OCI-LY7 (cell line): ENCODE results near the gene FPR1. TPM values are rescaled to one million over a fixed set of nuclear protein-coding genes. Genes with fewer than 3 reads are reported as not detected.

ENCODE experiments used
- BruUV-seq: library from RNA; stranded (reverse); fragments of 400-500 nt; replicated peaks from 2 replicates; lab custom pipeline; 2021; lab: Mats Ljungman, UMichigan
- CTCF ChIA-PET: fragments of 300-600 bp; sonication (Branson Sonifier 250); formaldehyde crosslinking; loops from one replicate; lab custom pipeline; 2022; ENCODE audit warnings: antibody characterized with exemption; ENCODE audit not compliant: unreplicated experiment; lab: Charles Lee
- POLR2A ChIA-PET: fragments of 300-600 bp; sonication (Branson Sonifier 250); formaldehyde crosslinking; loops from one replicate; lab custom pipeline; 2022; ENCODE audit warnings: antibody characterized with exemption; lab: Charles Lee
- DNase-seq: peaks from one replicate; pipeline ENCODE4 v3.0.0-alpha.2; 2015; ENCODE audit warnings: low spot score
- H2AFZ ChIP-seq: fragments of 200-600 bp; sonication (generic), shearing (Covaris generic); 2 replicates; pipeline ENCODE4 v1.6.1; 2014; ENCODE audit warnings: mild to moderate bottlenecking, antibody characterized with exemption, low read length, moderate library complexity
- H3K27ac ChIP-seq: fragments of 200-600 bp; sonication (generic); 2 replicates; pipeline ENCODE4 v1.5.1; 2014; ENCODE audit warnings: mixed run types, low read depth, mild to moderate bottlenecking, moderate library complexity, low read length, inconsistent platforms; ENCODE audit not compliant: poor library complexity, severe bottlenecking
- H3K36me3 ChIP-seq: fragments of 200-600 bp; sonication (generic); 2 replicates; pipeline ENCODE4 v1.6.1; 2014; ENCODE audit warnings: mild to moderate bottlenecking, antibody characterized with exemption, low read length, moderate library complexity, mixed read lengths; ENCODE audit not compliant: insufficient read depth
- H3K4me1 ChIP-seq: fragments of 200-600 bp; sonication (generic); 2 replicates; pipeline ENCODE4 v1.5.1; 2014; ENCODE audit warnings: mild to moderate bottlenecking, low read length; ENCODE audit not compliant: insufficient read depth, poor library complexity, severe bottlenecking
- H3K4me2 ChIP-seq: fragments of 200-600 bp; sonication (generic); 2 replicates; pipeline ENCODE4 v1.6.1; 2014; ENCODE audit warnings: mild to moderate bottlenecking, low read length
- H3K4me3 ChIP-seq: fragments of 200-600 bp; sonication (generic); 2 replicates; pipeline ENCODE4 v1.5.1; 2014; ENCODE audit warnings: mild to moderate bottlenecking, low read depth, low read length; ENCODE audit not compliant: poor library complexity, severe bottlenecking
- H3K79me2 ChIP-seq: fragments of 200-600 bp; sonication (generic); 2 replicates; pipeline ENCODE4 v1.6.1; 2016; ENCODE audit warnings: low read depth, mild to moderate bottlenecking, low read length, moderate library complexity, mixed read lengths; ENCODE audit not compliant: insufficient read depth
- H3K9me2 ChIP-seq: fragments of 200-600 bp; sonication (generic); 2 replicates; pipeline ENCODE4 v1.6.1; 2016; ENCODE audit warnings: mild to moderate bottlenecking, low read length, mixed read lengths; ENCODE audit not compliant: insufficient read depth
- H3K9me3 ChIP-seq: fragments of 200-600 bp; sonication (generic); 2 replicates; pipeline ENCODE4 v1.6.1; 2014; ENCODE audit warnings: mild to moderate bottlenecking, mixed run types, low read length, mixed read lengths
- H4K20me1 ChIP-seq: fragments of 200-600 bp; sonication (generic); 2 replicates; pipeline ENCODE4 v1.6.1; 2014; ENCODE audit warnings: mild to moderate bottlenecking, antibody characterized with exemption, low read length, moderate library complexity, mixed read lengths; ENCODE audit not compliant: insufficient read depth
- CTCF ChIP-seq: fragments of 200-600 bp; sonication (generic); conservative IDR thresholded peaks from 2 replicates; pipeline ENCODE4 v1.5.1; 2014; ENCODE audit warnings: mild to moderate bottlenecking, antibody characterized with exemption, low read length, moderate library complexity, mixed read lengths
- EZH2phosphoT487 ChIP-seq: fragments of 200-600 bp; sonication (generic); IDR thresholded peaks from 2 replicates; pipeline ENCODE4 v1.6.1; 2018; ENCODE audit warnings: low read depth, borderline replicate concordance, mild to moderate bottlenecking, mixed run types, antibody characterized with exemption, low read length, moderate library complexity, mixed read lengths
- intact Hi-C: fragments of 100-400 bp; cut with micrococcal nuclease; formaldehyde crosslinking; loops from one replicate; pipeline ENCODE4 v1.10.0; 2022; ENCODE audit not compliant: unreplicated experiment
- total RNA-seq, 2 experiments: library from RNA; depleted of rRNA in 1 of 2; stranded (reverse); fragments of >200 nt in 1 of 2; shearing (Covaris generic) in 1 of 2; gene quantifications; 2 replicates each; pipeline ENCODE4 v1.2.3, GENCODE V29; 2014 to 2022

FPR1 gene
- total RNA-seq, 2 experiments from 2014 or later: not detected

- no peaks in the 10 kb centered on the region for H4K20me1 ChIP-seq
- POLR2A ChIA-PET: no interaction called here
- peak overlapping the region; percentile 50 for H3K4me2 ChIP-seq
- no peak for TF ChIP-seq CTCF
- no peak for TF ChIP-seq EZH2phosphoT487
- no peak overlapping the region for H2AFZ ChIP-seq
- H3K4me1 ChIP-seq: peaks cover 34% of the 10 kb centered on the region
- H3K27ac ChIP-seq: peak overlapping the region; percentile 59
- H3K36me3 ChIP-seq: no peaks in the 10 kb centered on the region
- H3K79me2 ChIP-seq: no peaks in the 10 kb centered on the region
- CTCF ChIA-PET: no interaction called here
- H3K9me2 ChIP-seq: no peaks in the 10 kb centered on the region
- no peaks in the 10 kb centered on the region for H3K9me3 ChIP-seq
- no TSS peak for BruUV-seq
- H3K4me3 ChIP-seq: no peak overlapping the region
- no peak for DNase-seq
- intact Hi-C loops: loop anchor here (2.0 kb wide), 1 partner anchor 65 kb away; no protein-coding TSS in a partner anchor
Observed at GRCh38 chr19:51711702-51712101, 40.0 kb downstream of the FPR1 start.

- Histone ChIP-seq H3K4me3 (no peak overlapping the region), H3K4me2 (peak overlapping the region; percentile 50), H4K20me1 (no peaks in the 10 kb centered on the region), H3K36me3 (no peaks in the 10 kb centered on the region), H3K4me1 (peaks cover 34% of the 10 kb centered on the region), H2AFZ (no peak overlapping the region), H3K27ac (no peak overlapping the region), H3K9me2 (no peaks in the 10 kb centered on the region), H3K9me3 (no peaks in the 10 kb centered on the region), H3K79me2 (peaks cover 3% of the 10 kb centered on the region; the same call in 1 of the 2 replicates)
- ChIA-PET POLR2A (interaction anchor here (0.5 kb wide), 1 partner anchor 53 kb away, joined by 5 read pairs; no protein-coding TSS in a partner anchor), CTCF (no interaction called here)
- TF ChIP-seq CTCF (no peak), EZH2phosphoT487 (no peak)
- no TSS peak for BruUV-seq
- no peak for DNase-seq
- intact Hi-C loops: no loop called here
Observed at GRCh38 chr19:51710163-51710562, 41.5 kb downstream of the FPR1 start.

- intact Hi-C loops: no loop called here
- CTCF ChIA-PET: no interaction called here
- BruUV-seq: no TSS peak
Observed at GRCh38 chr19:51709575-51709974, 42.1 kb downstream of the FPR1 start.

More at GRCh38 chr19:51709575-51709974, 42.1 kb downstream of the FPR1 start:
- TF ChIP-seq EZH2phosphoT487 (no peak), CTCF (no peak)
- H3K9me2 ChIP-seq: no peaks in the 10 kb centered on the region
- H3K4me2 ChIP-seq: no peak overlapping the region
- H3K27ac ChIP-seq: no peak overlapping the region
- H3K79me2 ChIP-seq: peaks cover 9% of the 10 kb centered on the region; the same call in 1 of the 2 replicates
- H4K20me1 ChIP-seq: no peaks in the 10 kb centered on the region
- H3K9me3 ChIP-seq: no peaks in the 10 kb centered on the region
- DNase-seq: no peak
- peaks cover 38% of the 10 kb centered on the region for H3K4me1 ChIP-seq
- H3K36me3 ChIP-seq: no peaks in the 10 kb centered on the region
- H2AFZ ChIP-seq: no peak overlapping the region
- no peak overlapping the region for H3K4me3 ChIP-seq
- POLR2A ChIA-PET: interaction anchor here (0.5 to 0.6 kb wide), 2 partner anchors 19 to 53 kb away, joined by 4 to 5 read pairs; no protein-coding TSS in a partner anchor
